WTC11 (cell line): Measurements from ENCODE around the gene GRIN2C. TPM values are rescaled to one million over a fixed set of nuclear protein-coding genes. Genes with fewer than 3 reads are reported as not detected.

ENCODE experiments used
- ATAC-seq: fragments of 200-7000 bp; cut with Tn5 transposase; 2 replicates; pipeline ENCODE4 v1.10.0; 2021; ENCODE audit warnings: mild to moderate bottlenecking, moderate library complexity
- CTCF ChIA-PET: fragments of 300-600 bp; sonication (Branson Sonifier 250); formaldehyde crosslinking; loops from one replicate; lab custom pipeline; 2021; ENCODE audit warnings: antibody characterized with exemption; lab: Charles Lee
- POLR2A ChIA-PET: fragments of 350-600 bp; sonication (Branson Sonifier 250); formaldehyde crosslinking; loops from one replicate; lab custom pipeline; 2021; ENCODE audit warnings: antibody characterized with exemption; lab: Charles Lee
- DNase-seq: peaks from one replicate; pipeline ENCODE4 v3.0.0; 2021; ENCODE audit warnings: low spot score
- H3K27ac Mint-ChIP-seq: 2 replicates; pipeline ENCODE4 v1.8.0; 2021; ENCODE audit warnings: mixed read lengths
- H3K27me3 Mint-ChIP-seq: 2 replicates; pipeline ENCODE4 v1.8.0; 2021; ENCODE audit warnings: low read depth, mild to moderate bottlenecking, moderate library complexity, mixed read lengths
- H3K36me3 Mint-ChIP-seq: 2 replicates; pipeline ENCODE4 v1.8.0; 2021; ENCODE audit warnings: mixed read lengths
- H3K4me1 Mint-ChIP-seq: 2 replicates; pipeline ENCODE4 v1.8.0; 2022; ENCODE audit warnings: mixed read lengths
- H3K4me3 Mint-ChIP-seq: 2 replicates; pipeline ENCODE4 v1.8.0; 2021; ENCODE audit warnings: mild to moderate bottlenecking, moderate library complexity, mixed read lengths
- H3K9me3 Mint-ChIP-seq: 2 replicates; pipeline ENCODE4 v1.8.0; 2021; ENCODE audit warnings: mixed read lengths
- ATF6 ChIP-seq: sonication (generic); formaldehyde crosslinking; IDR thresholded peaks from 2 replicates; pipeline ENCODE4 v1.8.1; 2023; ENCODE audit warnings: mild to moderate bottlenecking, missing genetic modification reagents
- E2F4 ChIP-seq: sonication (generic); formaldehyde crosslinking; IDR thresholded peaks from 2 replicates; pipeline ENCODE4 v1.8.1; 2022; ENCODE audit warnings: low read depth, mild to moderate bottlenecking, moderate library complexity, missing genetic modification reagents, borderline replicate concordance
- ERG ChIP-seq: fragments of 250-450 bp; sonication (Bioruptor Pico); IDR thresholded peaks from 2 replicates; pipeline ENCODE4 v1.8.0; 2021; ENCODE audit warnings: mild to moderate bottlenecking
- FOXK1 ChIP-seq: sonication (generic); formaldehyde crosslinking; IDR thresholded peaks from 2 replicates; pipeline ENCODE4 v1.8.0; 2022; ENCODE audit warnings: mild to moderate bottlenecking, moderate library complexity, missing genetic modification reagents
- JAZF1 ChIP-seq: fragments of 250-450 bp; sonication (Bioruptor Pico); IDR thresholded peaks from 2 replicates; pipeline ENCODE4 v1.9.0; 2021; ENCODE audit warnings: moderate library complexity, mild to moderate bottlenecking, inconsistent platforms
- JUN ChIP-seq: sonication (generic); formaldehyde crosslinking; IDR thresholded peaks from 2 replicates; pipeline ENCODE4 v1.8.0; 2023; ENCODE audit warnings: mild to moderate bottlenecking, missing genetic modification reagents
- MXD4 ChIP-seq: fragments of 250-450 bp; sonication (Bioruptor Pico); IDR thresholded peaks from 2 replicates; pipeline ENCODE4 v1.8.0; 2021; ENCODE audit warnings: mild to moderate bottlenecking, moderate library complexity, borderline replicate concordance
- NFYB ChIP-seq: sonication (generic); formaldehyde crosslinking; conservative IDR thresholded peaks from 2 replicates; pipeline ENCODE4 v1.8.0; 2022; ENCODE audit warnings: low read depth, missing genetic modification reagents
- NR2C2 ChIP-seq: sonication (generic); formaldehyde crosslinking; IDR thresholded peaks from 2 replicates; pipeline ENCODE4 v1.8.0; 2022; ENCODE audit warnings: mild to moderate bottlenecking, missing genetic modification reagents
- TP53 ChIP-seq: sonication (generic); formaldehyde crosslinking; IDR thresholded peaks from 2 replicates; pipeline ENCODE4 v1.8.1; 2023; ENCODE audit warnings: mild to moderate bottlenecking, missing genetic modification reagents
- ZMAT4 ChIP-seq: fragments of 250-450 bp; sonication (Bioruptor Pico); IDR thresholded peaks from 2 replicates; pipeline ENCODE4 v1.9.0; 2021; ENCODE audit warnings: mild to moderate bottlenecking
- ZNF138 ChIP-seq: sonication (generic); formaldehyde crosslinking; conservative IDR thresholded peaks from 2 replicates; pipeline ENCODE4 v1.8.1; 2022; ENCODE audit warnings: mild to moderate bottlenecking, moderate library complexity, missing genetic modification reagents
- ZNF423 ChIP-seq: fragments of 250-450 bp; sonication (Bioruptor Pico); IDR thresholded peaks from 2 replicates; pipeline ENCODE4 v2.1.2; 2022; ENCODE audit warnings: mild to moderate bottlenecking, moderate library complexity
- ZNF512 ChIP-seq: sonication (generic); formaldehyde crosslinking; IDR thresholded peaks from 2 replicates; pipeline ENCODE4 v1.8.1; 2022; ENCODE audit warnings: missing genetic modification reagents, borderline replicate concordance
- ZNF671 ChIP-seq: fragments of 250-450 bp; sonication (Bioruptor Pico); IDR thresholded peaks from 2 replicates; pipeline ENCODE4 v1.8.0; 2021; ENCODE audit warnings: mild to moderate bottlenecking
- total RNA-seq: library from RNA; stranded (reverse); gene quantifications from 3 replicates; pipeline ENCODE4 v1.2.3, GENCODE V29; 2021

Gene GRIN2C
- total RNA-seq, 1 experiment from 2014 or later = 0.31 TPM

GRCh38 chr17:74830861-74831260 is 28.8 kb downstream of the GRIN2C start:
- ATAC-seq (no peak), DNase-seq (no peak)
- Mint-ChIP-seq H3K27me3 (no peaks in the 10 kb centered on the region), H3K9me3 (no peaks in the 10 kb centered on the region), H3K36me3 (no peaks in the 10 kb centered on the region), H3K4me3 (no peak overlapping the region), H3K27ac (no peak overlapping the region), H3K4me1 (no peaks in the 10 kb centered on the region)
- ChIA-PET POLR2A (no interaction called here), CTCF (interaction anchor here (0.7 to 5.1 kb wide), 4 partner anchors 10 to 40 kb away, joined by 3 to 31 read pairs (median 12); no protein-coding TSS in a partner anchor)
- TF ChIP-seq NR2C2 (no peak), ATF6 (no peak), FOXK1 (no peak), ZNF423 (CRISPR knock-in tag) (no peak), ZNF671 (CRISPR knock-in tag) (no peak), MXD4 (CRISPR knock-in tag) (no peak), ZNF512 (CRISPR knock-in tag) (no peak)

- H3K27ac Mint-ChIP-seq = no peak overlapping the region
- no peak overlapping the region for H3K4me3 Mint-ChIP-seq
- no peaks in the 10 kb centered on the region for H3K27me3 Mint-ChIP-seq
- no peaks in the 10 kb centered on the region for H3K9me3 Mint-ChIP-seq
- CTCF ChIA-PET = interaction anchor here (1.3 kb wide), 1 partner anchor 34 kb away, joined by 4 read pairs; no protein-coding TSS in a partner anchor
- POLR2A ChIA-PET = no interaction called here
- no peak for ATAC-seq
- no peak for DNase-seq
- no peak for TF ChIP-seq TP53 (CRISPR knock-in tag)
- no peak for TF ChIP-seq E2F4 (CRISPR knock-in tag)
- TF ChIP-seq JAZF1 = no peak
- H3K36me3 Mint-ChIP-seq = no peaks in the 10 kb centered on the region
- no peaks in the 10 kb centered on the region for H3K4me1 Mint-ChIP-seq
Measured at GRCh38 chr17:74827800-74828199, 31.9 kb downstream of the GRIN2C start.

GRCh38 chr17:74825952-74826719 is 33.5 kb downstream of the GRIN2C start:
- H3K9me3 Mint-ChIP-seq = no peaks in the 10 kb centered on the region
- no peaks in the 10 kb centered on the region for H3K36me3 Mint-ChIP-seq
- no peak for ATAC-seq
- no peaks in the 10 kb centered on the region for H3K4me1 Mint-ChIP-seq
- H3K27me3 Mint-ChIP-seq = no peaks in the 10 kb centered on the region
- TF ChIP-seq NFYB (CRISPR knock-in tag) (no peak), ZMAT4 (CRISPR knock-in tag) (no peak), JUN (CRISPR knock-in tag) (no peak), ATF6 (no peak), ZNF138 (CRISPR knock-in tag) (no peak), ERG (no peak)
- H3K27ac Mint-ChIP-seq = no peak overlapping the region
- ChIA-PET POLR2A (no interaction called here), CTCF (interaction anchor here (1.1 to 1.3 kb wide), 3 partner anchors 10 to 36 kb away, joined by 3 to 5 read pairs (median 4); no protein-coding TSS in a partner anchor)
- no peak for DNase-seq
- no peak overlapping the region for H3K4me3 Mint-ChIP-seq
